22Rv1 (cell line): ENCODE measurements around the gene PGLYRP3.
A peak's percentile ranks its signal among the peaks of the same experiment; 100 is the strongest.

Source experiments
- H3K27ac ChIP-seq: fragments of 450-650 bp; 2 replicates; pipeline ENCODE4 v1.5.1; 2017
- CTCF ChIP-seq: fragments of 450-650 bp; IDR thresholded peaks from 2 replicates; pipeline ENCODE4 v1.5.1; 2017; ENCODE audit warnings: mild to moderate bottlenecking
- ZFX ChIP-seq: fragments of 450-650 bp; IDR thresholded peaks from 2 replicates; pipeline ENCODE4 v1.6.1; 2017; ENCODE audit warnings: antibody characterized with exemption, borderline replicate concordance

The PGLYRP3 gene

GRCh38 chr1:153291514-153291913, 21.2 kb downstream of the PGLYRP3 start:
- TF ChIP-seq ZFX (no peak), CTCF (no peak)
- H3K27ac ChIP-seq, result no peak overlapping the region

- no peak overlapping the region for H3K27ac ChIP-seq
- TF ChIP-seq CTCF (peak; percentile 93), ZFX (no peak)
Observed at GRCh38 chr1:153288634-153289275, 24.0 kb downstream of the PGLYRP3 start.

- TF ChIP-seq CTCF (peak; percentile 87), ZFX (no peak)
Observed at GRCh38 chr1:153277852-153278251, 34.9 kb downstream of the PGLYRP3 start.

GRCh38 chr1:153272186-153272585, 40.6 kb downstream of the PGLYRP3 start:
- no peak overlapping the region for H3K27ac ChIP-seq
- TF ChIP-seq CTCF (no peak), ZFX (no peak)

More at GRCh38 chr1:153277852-153278251, 34.9 kb downstream of the PGLYRP3 start:
- no peak overlapping the region for H3K27ac ChIP-seq

GRCh38 chr1:153271711-153272110, 41.0 kb downstream of the PGLYRP3 start:
- H3K27ac ChIP-seq, result no peak overlapping the region
- TF ChIP-seq CTCF (no peak), ZFX (no peak)

- no peak overlapping the region for H3K27ac ChIP-seq
- TF ChIP-seq ZFX, result no peak
- TF ChIP-seq CTCF, result peak; percentile 23; the same call in 1 of the 2 replicates
Observed at GRCh38 chr1:153265457-153265856, 47.3 kb downstream of the PGLYRP3 start.

GRCh38 chr1:153262462-153263157, 50.1 kb downstream of the PGLYRP3 start:
- TF ChIP-seq ZFX (no peak), CTCF (no peak)

More at GRCh38 chr1:153262462-153263157, 50.1 kb downstream of the PGLYRP3 start:
- no peak overlapping the region for H3K27ac ChIP-seq
